Gastroesophageal sphincter (tissue), 3 donors: ENCODE measurements around the gene RAD51B.

Experiments
- CTCF ChIP-seq, 4 experiments: fragments of 200-600 bp in 2 of 4; fragments of 450-650 bp in 2 of 4; sonication (generic) in 1 of 4; IDR thresholded peaks; one replicate each; pipeline ENCODE4 v1.5.1; 2017 to 2019; ENCODE audit warnings: antibody characterized with exemption in 4 of 4, mild to moderate bottlenecking in 2 of 4, moderate library complexity in 2 of 4
- EP300 ChIP-seq: sonication (generic); formaldehyde crosslinking; IDR thresholded peaks from one replicate; pipeline ENCODE4 v1.6.1; 2017; ENCODE audit warnings: antibody characterized with exemption, mild to moderate bottlenecking
- POLR2A ChIP-seq, 2 donors: fragments of 450-650 bp; IDR thresholded peaks; one replicate each; pipeline ENCODE4 v1.6.1; 2017; ENCODE audit warnings: antibody characterized with exemption in 2 of 2, mild to moderate bottlenecking in 2 of 2, moderate library complexity in 1 of 2
- POLR2AphosphoS5 ChIP-seq: sonication (generic); formaldehyde crosslinking; IDR thresholded peaks from one replicate; pipeline ENCODE4 v1.6.1; 2017; ENCODE audit warnings: antibody characterized with exemption

- TF ChIP-seq CTCF (IDR thresholded peaks at IDR 0.05) (no peak), POLR2A (IDR thresholded peaks at IDR 0.05) (no peak), POLR2AphosphoS5 (no peak), EP300 (no peak)
These were observed 874.3 kb downstream of the RAD51B start for GRCh38 chr14:68693926-68694325.
